ENCODE measurements around the gene MACO1. TPM values are rescaled to one million over a fixed set of nuclear protein-coding genes. Genes with fewer than 3 reads are reported as not detected.

MACO1 gene
- total and polyA plus RNA-seq, 9 of the 15 experiments (the other 6 are each of a cell fraction or from before 2014, with no cell fraction given): 4.6 to 28.4 (median 21.7) TPM

- TF ChIP-seq ZBTB17 (CRISPR knock-in tag; IDR thresholded peaks at IDR 0.05) (peak; percentile 63), FOXP1 (CRISPR knock-in tag; IDR thresholded peaks at IDR 0.05) (peak; percentile 85; the same call in 1 of the 2 replicates), PHF8 (IDR thresholded peaks at IDR 0.05; ENCODE audit: borderline replicate concordance, low read length) (peak; percentile 38; the same call in 1 of the 2 replicates), KDM1A (IDR thresholded peaks at IDR 0.05) (no peak), RBM34 (IDR thresholded peaks at IDR 0.05; ENCODE audit: borderline replicate concordance, insufficient read depth, low read length) (no peak), XRCC4 (IDR thresholded peaks at IDR 0.05; ENCODE audit: extremely low read depth, insufficient read depth, insufficient read length) (no peak), CREB1 (IDR thresholded peaks at IDR 0.05) (0 out of 2 replicates have a peak, but pooled peaks have one; percentile 22), CREB1 (CRISPR knock-in tag; IDR thresholded peaks at IDR 0.05) (no peak; the same call in 1 of the 2 replicates), KAT8 (IDR thresholded peaks at IDR 0.05; ENCODE audit: low read depth) (no peak), FOXA3 (CRISPR knock-in tag; conservative IDR thresholded peaks at IDR 0.05 in 1 of 2, IDR thresholded peaks at IDR 0.05 in 1 of 2) (peak in 1 of 2 experiments; percentile 76; a peak in 2 of 4 replicates), MTA1 (IDR thresholded peaks at IDR 0.05; ENCODE audit: borderline replicate concordance) (0 out of 2 replicates have a peak, but pooled peaks have one; percentile 9), ZC3H4 (CRISPR knock-in tag; IDR thresholded peaks at IDR 0.05; ENCODE audit: borderline replicate concordance) (no peak), GMEB1 (CRISPR knock-in tag; IDR thresholded peaks at IDR 0.05) (peak; percentile 12; the same call in 1 of the 2 replicates), ARHGAP35 (IDR thresholded peaks at IDR 0.05; ENCODE audit: partially characterized antibody) (peak; percentile 31), HMGN3 (IDR thresholded peaks at IDR 0.05; ENCODE audit: borderline replicate concordance, extremely low read depth, insufficient read length, low read depth, low read length) (peak; percentile 52), ZNF589 (CRISPR knock-in tag; IDR thresholded peaks at IDR 0.05; ENCODE audit: low read depth) (peak; percentile 71; the same call in 1 of the 2 replicates), TOE1 (IDR thresholded peaks at IDR 0.05; ENCODE audit: borderline replicate concordance) (0 out of 2 replicates have a peak, but pooled peaks have one; percentile 27), TOE1 (CRISPR knock-in tag; IDR thresholded peaks at IDR 0.05; ENCODE audit: borderline replicate concordance, low read depth) (no peak)
- TF ChIP-seq, protein P1, sequence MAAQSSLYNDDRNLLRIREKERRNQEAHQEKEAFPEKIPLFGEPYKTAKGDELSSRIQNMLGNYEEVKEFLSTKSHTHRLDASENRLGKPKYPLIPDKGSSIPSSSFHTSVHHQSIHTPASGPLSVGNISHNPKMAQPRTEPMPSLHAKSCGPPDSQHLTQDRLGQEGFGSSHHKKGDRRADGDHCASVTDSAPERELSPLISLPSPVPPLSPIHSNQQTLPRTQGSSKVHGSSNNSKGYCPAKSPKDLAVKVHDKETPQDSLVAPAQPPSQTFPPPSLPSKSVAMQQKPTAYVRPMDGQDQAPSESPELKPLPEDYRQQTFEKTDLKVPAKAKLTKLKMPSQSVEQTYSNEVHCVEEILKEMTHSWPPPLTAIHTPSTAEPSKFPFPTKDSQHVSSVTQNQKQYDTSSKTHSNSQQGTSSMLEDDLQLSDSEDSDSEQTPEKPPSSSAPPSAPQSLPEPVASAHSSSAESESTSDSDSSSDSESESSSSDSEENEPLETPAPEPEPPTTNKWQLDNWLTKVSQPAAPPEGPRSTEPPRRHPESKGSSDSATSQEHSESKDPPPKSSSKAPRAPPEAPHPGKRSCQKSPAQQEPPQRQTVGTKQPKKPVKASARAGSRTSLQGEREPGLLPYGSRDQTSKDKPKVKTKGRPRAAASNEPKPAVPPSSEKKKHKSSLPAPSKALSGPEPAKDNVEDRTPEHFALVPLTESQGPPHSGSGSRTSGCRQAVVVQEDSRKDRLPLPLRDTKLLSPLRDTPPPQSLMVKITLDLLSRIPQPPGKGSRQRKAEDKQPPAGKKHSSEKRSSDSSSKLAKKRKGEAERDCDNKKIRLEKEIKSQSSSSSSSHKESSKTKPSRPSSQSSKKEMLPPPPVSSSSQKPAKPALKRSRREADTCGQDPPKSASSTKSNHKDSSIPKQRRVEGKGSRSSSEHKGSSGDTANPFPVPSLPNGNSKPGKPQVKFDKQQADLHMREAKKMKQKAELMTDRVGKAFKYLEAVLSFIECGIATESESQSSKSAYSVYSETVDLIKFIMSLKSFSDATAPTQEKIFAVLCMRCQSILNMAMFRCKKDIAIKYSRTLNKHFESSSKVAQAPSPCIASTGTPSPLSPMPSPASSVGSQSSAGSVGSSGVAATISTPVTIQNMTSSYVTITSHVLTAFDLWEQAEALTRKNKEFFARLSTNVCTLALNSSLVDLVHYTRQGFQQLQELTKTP (IDR thresholded peaks at IDR 0.05; ENCODE audit: low read depth in 1 of 2, partially characterized antibody in 2 of 2): peak in 1 of 2 experiments; percentile 48
- TF ChIP-seq, protein P2, sequence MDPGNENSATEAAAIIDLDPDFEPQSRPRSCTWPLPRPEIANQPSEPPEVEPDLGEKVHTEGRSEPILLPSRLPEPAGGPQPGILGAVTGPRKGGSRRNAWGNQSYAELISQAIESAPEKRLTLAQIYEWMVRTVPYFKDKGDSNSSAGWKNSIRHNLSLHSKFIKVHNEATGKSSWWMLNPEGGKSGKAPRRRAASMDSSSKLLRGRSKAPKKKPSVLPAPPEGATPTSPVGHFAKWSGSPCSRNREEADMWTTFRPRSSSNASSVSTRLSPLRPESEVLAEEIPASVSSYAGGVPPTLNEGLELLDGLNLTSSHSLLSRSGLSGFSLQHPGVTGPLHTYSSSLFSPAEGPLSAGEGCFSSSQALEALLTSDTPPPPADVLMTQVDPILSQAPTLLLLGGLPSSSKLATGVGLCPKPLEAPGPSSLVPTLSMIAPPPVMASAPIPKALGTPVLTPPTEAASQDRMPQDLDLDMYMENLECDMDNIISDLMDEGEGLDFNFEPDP (CRISPR knock-in tag; IDR thresholded peaks at IDR 0.05): peak; percentile 7; the same call in 1 of the 2 replicates
These were observed 118.8 kb downstream of the MACO1 start (continued) for GRCh38 chr1:25549273-25550154.

Data from K562 (cell line).